Measurements from ENCODE around the gene ADAM11. TPM values are rescaled to one million over a fixed set of nuclear protein-coding genes. Genes with fewer than 3 reads are reported as not detected.

Gene ADAM11
- total and polyA plus RNA-seq, 2 of the 13 experiments (the other 11 are each of a cell fraction or from before 2014, with no cell fraction given), result 0.38 to 0.91 TPM

- TF ChIP-seq, protein P1, sequence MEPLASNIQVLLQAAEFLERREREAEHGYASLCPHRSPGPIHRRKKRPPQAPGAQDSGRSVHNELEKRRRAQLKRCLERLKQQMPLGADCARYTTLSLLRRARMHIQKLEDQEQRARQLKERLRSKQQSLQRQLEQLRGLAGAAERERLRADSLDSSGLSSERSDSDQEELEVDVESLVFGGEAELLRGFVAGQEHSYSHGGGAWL (CRISPR knock-in tag; IDR thresholded peaks at IDR 0.05), result peak; percentile 71; the same call in 1 of the 2 replicates
- TF ChIP-seq FOXA1 (IDR thresholded peaks at IDR 0.05) (no peak), FOXA1 (CRISPR knock-in tag; IDR thresholded peaks at IDR 0.05) (peak; percentile 40), FOXC1 (CRISPR knock-in tag; IDR thresholded peaks at IDR 0.05; ENCODE audit: borderline replicate concordance) (peak; percentile 57), ZNF678 (CRISPR knock-in tag; IDR thresholded peaks at IDR 0.05) (peak; percentile 82; the same call in 1 of the 2 replicates), ZFY (CRISPR knock-in tag; IDR thresholded peaks at IDR 0.05) (peak; percentile 36), NCOR1 (IDR thresholded peaks at IDR 0.05; ENCODE audit: borderline replicate concordance, low read length) (no peak), ZKSCAN8 (CRISPR knock-in tag; IDR thresholded peaks at IDR 0.05; ENCODE audit: borderline replicate concordance) (no peak), CEBPB (IDR thresholded peaks at IDR 0.05; ENCODE audit: borderline replicate concordance, low read depth, low read length) (no peak), ZNF615 (CRISPR knock-in tag; IDR thresholded peaks at IDR 0.05; ENCODE audit: borderline replicate concordance) (no peak), ZNF263 (CRISPR knock-in tag; IDR thresholded peaks at IDR 0.05) (peak; percentile 43; the same call in 1 of the 2 replicates), NCOA1 (CRISPR knock-in tag; IDR thresholded peaks at IDR 0.05) (no peak), ZNF607 (CRISPR knock-in tag; IDR thresholded peaks at IDR 0.05; ENCODE audit: borderline replicate concordance) (no peak; the same call in 1 of the 2 replicates), FOXA3 (CRISPR knock-in tag; IDR thresholded peaks at IDR 0.05) (0 out of 2 replicates have a peak, but pooled peaks have one; percentile 9), ZNF572 (CRISPR knock-in tag; IDR thresholded peaks at IDR 0.05) (no peak), ZNF800 (CRISPR knock-in tag; IDR thresholded peaks at IDR 0.05) (0 out of 2 replicates have a peak, but pooled peaks have one; percentile 24), ZNF205 (CRISPR knock-in tag; IDR thresholded peaks at IDR 0.05) (no peak), BORCS8-MEF2B (CRISPR knock-in tag; IDR thresholded peaks at IDR 0.05) (peak; percentile 67; the same call in 1 of the 2 replicates), ZNF7 (CRISPR knock-in tag; IDR thresholded peaks at IDR 0.05) (no peak), SNAPC2 (CRISPR knock-in tag; IDR thresholded peaks at IDR 0.05) (peak; percentile 92), ATF7 (IDR thresholded peaks at IDR 0.05) (no peak), ATF7 (CRISPR knock-in tag; IDR thresholded peaks at IDR 0.05) (peak; percentile 83; the same call in 1 of the 2 replicates), HIVEP1 (CRISPR knock-in tag; IDR thresholded peaks at IDR 0.05) (0 out of 2 replicates have a peak, but pooled peaks have one; percentile 81)
- TF ChIP-seq, protein P2, sequence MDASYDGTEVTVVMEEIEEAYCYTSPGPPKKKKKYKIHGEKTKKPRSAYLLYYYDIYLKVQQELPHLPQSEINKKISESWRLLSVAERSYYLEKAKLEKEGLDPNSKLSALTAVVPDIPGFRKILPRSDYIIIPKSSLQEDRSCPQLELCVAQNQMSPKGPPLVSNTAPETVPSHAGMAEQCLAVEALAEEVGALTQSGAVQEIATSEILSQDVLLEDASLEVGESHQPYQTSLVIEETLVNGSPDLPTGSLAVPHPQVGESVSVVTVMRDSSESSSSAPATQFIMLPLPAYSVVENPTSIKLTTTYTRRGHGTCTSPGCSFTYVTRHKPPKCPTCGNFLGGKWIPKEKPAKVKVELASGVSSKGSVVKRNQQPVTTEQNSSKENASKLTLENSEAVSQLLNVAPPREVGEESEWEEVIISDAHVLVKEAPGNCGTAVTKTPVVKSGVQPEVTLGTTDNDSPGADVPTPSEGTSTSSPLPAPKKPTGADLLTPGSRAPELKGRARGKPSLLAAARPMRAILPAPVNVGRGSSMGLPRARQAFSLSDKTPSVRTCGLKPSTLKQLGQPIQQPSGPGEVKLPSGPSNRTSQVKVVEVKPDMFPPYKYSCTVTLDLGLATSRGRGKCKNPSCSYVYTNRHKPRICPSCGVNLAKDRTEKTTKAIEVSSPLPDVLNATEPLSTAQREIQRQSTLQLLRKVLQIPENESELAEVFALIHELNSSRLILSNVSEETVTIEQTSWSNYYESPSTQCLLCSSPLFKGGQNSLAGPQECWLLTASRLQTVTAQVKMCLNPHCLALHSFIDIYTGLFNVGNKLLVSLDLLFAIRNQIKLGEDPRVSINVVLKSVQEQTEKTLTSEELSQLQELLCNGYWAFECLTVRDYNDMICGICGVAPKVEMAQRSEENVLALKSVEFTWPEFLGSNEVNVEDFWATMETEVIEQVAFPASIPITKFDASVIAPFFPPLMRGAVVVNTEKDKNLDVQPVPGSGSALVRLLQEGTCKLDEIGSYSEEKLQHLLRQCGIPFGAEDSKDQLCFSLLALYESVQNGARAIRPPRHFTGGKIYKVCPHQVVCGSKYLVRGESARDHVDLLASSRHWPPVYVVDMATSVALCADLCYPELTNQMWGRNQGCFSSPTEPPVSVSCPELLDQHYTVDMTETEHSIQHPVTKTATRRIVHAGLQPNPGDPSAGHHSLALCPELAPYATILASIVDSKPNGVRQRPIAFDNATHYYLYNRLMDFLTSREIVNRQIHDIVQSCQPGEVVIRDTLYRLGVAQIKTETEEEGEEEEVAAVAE (CRISPR knock-in tag; IDR thresholded peaks at IDR 0.05; ENCODE audit: borderline replicate concordance), result 0 out of 2 replicates have a peak, but pooled peaks have one; percentile 3
These were observed 16.5 kb downstream of the ADAM11 start (continued) for GRCh38 chr17:44775136-44775837.
